Measurements from ENCODE around the gene MMP27.

GRCh38 chr11:102703826-102704493, 1.6 kb downstream of the MMP27 start:
- no peak for TF ChIP-seq NFRKB (IDR thresholded peaks at IDR 0.05)
- TF ChIP-seq SP1 (IDR thresholded peaks at IDR 0.05), result no peak
- TF ChIP-seq CTBP1 (IDR thresholded peaks at IDR 0.05; ENCODE audit: borderline replicate concordance), result no peak
- TF ChIP-seq FOXK2 (IDR thresholded peaks at IDR 0.05), result no peak
- TF ChIP-seq FOXM1 (IDR thresholded peaks at IDR 0.05; ENCODE audit: borderline replicate concordance), result no peak
- no peak for TF ChIP-seq FOXA1 (IDR thresholded peaks at IDR 0.05)
- no peak for TF ChIP-seq TARDBP (IDR thresholded peaks at IDR 0.05)
- no peak for TF ChIP-seq PKNOX1 (IDR thresholded peaks at IDR 0.05)
- TF ChIP-seq ELF4 (IDR thresholded peaks at IDR 0.05), result no peak
- no peak for TF ChIP-seq ARNT (IDR thresholded peaks at IDR 0.05)
- no peak for TF ChIP-seq SUZ12 (IDR thresholded peaks at IDR 0.05)
- no peak for TF ChIP-seq BHLHE40 (IDR thresholded peaks at IDR 0.05; ENCODE audit: borderline replicate concordance)
- TF ChIP-seq L3MBTL2 (conservative IDR thresholded peaks at IDR 0.05), result no peak
